GM19099 (cell line): ENCODE data around the gene SAMHD1.

Experiments used
- POLR2A ChIP-seq: IDR thresholded peaks from 3 replicates; pipeline ENCODE4 v1.6.1; 2011; ENCODE audit warnings: low read depth; ENCODE audit not compliant: insufficient read length; ENCODE audit errors: extremely low read depth

The SAMHD1 gene

GRCh38 chr20:36885356-36885755 is 66.2 kb downstream of the SAMHD1 start:
- no peak for TF ChIP-seq POLR2A

- TF ChIP-seq POLR2A, result no peak
These were observed 67.5 kb downstream of the SAMHD1 start for GRCh38 chr20:36883977-36884535.

GRCh38 chr20:36881888-36882287 is 69.6 kb downstream of the SAMHD1 start:
- no peak for TF ChIP-seq POLR2A

- no peak for TF ChIP-seq POLR2A
These were observed 70.2 kb downstream of the SAMHD1 start for GRCh38 chr20:36881331-36881730.

GRCh38 chr20:36880741-36881250 is 70.7 kb downstream of the SAMHD1 start:
- TF ChIP-seq POLR2A, result no peak

GRCh38 chr20:36878941-36879340 is 72.6 kb downstream of the SAMHD1 start:
- no peak for TF ChIP-seq POLR2A

- no peak for TF ChIP-seq POLR2A
These were observed 75.1 kb downstream of the SAMHD1 start for GRCh38 chr20:36876473-36876833.

GRCh38 chr20:36875702-36876472 is 75.6 kb downstream of the SAMHD1 start, which contains the start of gene TLDC2:
TLDC2 (plus strand) TSS chr20:36876138; CDS start chr20:36876175, 37 bp downstream.
- no peak for TF ChIP-seq POLR2A

- no peak for TF ChIP-seq POLR2A
These were observed 77.9 kb downstream of the SAMHD1 start for GRCh38 chr20:36873498-36874189.

- TF ChIP-seq POLR2A, result no peak
These were observed 78.7 kb downstream of the SAMHD1 start for GRCh38 chr20:36872852-36873251.

GRCh38 chr20:36871640-36872570 is 79.6 kb downstream of the SAMHD1 start:
- no peak for TF ChIP-seq POLR2A

GRCh38 chr20:36866681-36867495 is 84.6 kb downstream of the SAMHD1 start:
- no peak for TF ChIP-seq POLR2A

- no peak for TF ChIP-seq POLR2A
These were observed 85.3 kb downstream of the SAMHD1 start for GRCh38 chr20:36866164-36866563.

GRCh38 chr20:36865861-36866149 is 85.7 kb downstream of the SAMHD1 start:
- TF ChIP-seq POLR2A, result no peak
